ENCODE data around the gene RASAL2.

Gene RASAL2

GRCh38 chr1:178093951-178094738 lies at the start of gene RASAL2:
TSS of gene RASAL2 (plus strand) at chr1:178094104. CDS start at chr1:178094493, 389 bp downstream.
- no peak for DNase-seq

GRCh38 chr1:178046591-178047270 lies 47.2 kb upstream of the RASAL2 start:
- no peak for DNase-seq

- no peak for DNase-seq
Measured at GRCh38 chr1:178047403-178048093, 46.4 kb upstream of the RASAL2 start.

- no peak for DNase-seq
Measured at GRCh38 chr1:178048426-178048825, 45.5 kb upstream of the RASAL2 start.

- no peak for DNase-seq
Measured at GRCh38 chr1:178048883-178049282, 45.0 kb upstream of the RASAL2 start.

- DNase-seq, result no peak
Measured at GRCh38 chr1:178050084-178050483, 43.8 kb upstream of the RASAL2 start.

- DNase-seq, result no peak
Measured at GRCh38 chr1:178051071-178051470, 42.8 kb upstream of the RASAL2 start.

- no peak for DNase-seq
Measured at GRCh38 chr1:178052650-178053461, 41.0 kb upstream of the RASAL2 start.

- DNase-seq, result no peak
Measured at GRCh38 chr1:178055093-178055492, 38.8 kb upstream of the RASAL2 start.

- DNase-seq, result no peak
Measured at GRCh38 chr1:178055779-178056471, 38.0 kb upstream of the RASAL2 start.

- DNase-seq, result no peak
Measured at GRCh38 chr1:178057141-178057765, 36.7 kb upstream of the RASAL2 start.

- DNase-seq, result no peak
Measured at GRCh38 chr1:178057912-178058534, 35.9 kb upstream of the RASAL2 start.

- DNase-seq, result no peak
Measured at GRCh38 chr1:178060789-178061556, 32.9 kb upstream of the RASAL2 start.

GRCh38 chr1:178061620-178062019 lies 32.3 kb upstream of the RASAL2 start:
- DNase-seq, result no peak

- no peak for DNase-seq
Measured at GRCh38 chr1:178064191-178064821, 29.6 kb upstream of the RASAL2 start.

GRCh38 chr1:178065250-178065649 lies 28.7 kb upstream of the RASAL2 start:
- DNase-seq, result no peak

GRCh38 chr1:178066296-178066907 lies 27.5 kb upstream of the RASAL2 start:
- no peak for DNase-seq

GRCh38 chr1:178066908-178067614 lies 26.8 kb upstream of the RASAL2 start:
- DNase-seq, result no peak

GRCh38 chr1:178071811-178072210 lies 22.1 kb upstream of the RASAL2 start:
- DNase-seq, result no peak

All from activated CD8-positive, alpha-beta memory T cell treated with anti-CD3 and anti-CD28 coated beads, Interleukin-2, amount 50 U/mL, for 4 hours (primary cell).